HG03521 (cell line): Measurements from ENCODE around the gene FGD6.
"Not testable (repeated sequence)": the region's sequence is repeated elsewhere in the genome, so short reads cannot be mapped to it uniquely, and the experiment has no call there.

Source experiments
- ATAC-seq: cut with Tn5 transposase; IDR thresholded peaks from one replicate; pipeline ENCODE4 v1.9.1; 2021; ENCODE audit warnings: mild to moderate bottlenecking, moderate library complexity; ENCODE audit not compliant: unreplicated experiment

The FGD6 gene

DNA sequence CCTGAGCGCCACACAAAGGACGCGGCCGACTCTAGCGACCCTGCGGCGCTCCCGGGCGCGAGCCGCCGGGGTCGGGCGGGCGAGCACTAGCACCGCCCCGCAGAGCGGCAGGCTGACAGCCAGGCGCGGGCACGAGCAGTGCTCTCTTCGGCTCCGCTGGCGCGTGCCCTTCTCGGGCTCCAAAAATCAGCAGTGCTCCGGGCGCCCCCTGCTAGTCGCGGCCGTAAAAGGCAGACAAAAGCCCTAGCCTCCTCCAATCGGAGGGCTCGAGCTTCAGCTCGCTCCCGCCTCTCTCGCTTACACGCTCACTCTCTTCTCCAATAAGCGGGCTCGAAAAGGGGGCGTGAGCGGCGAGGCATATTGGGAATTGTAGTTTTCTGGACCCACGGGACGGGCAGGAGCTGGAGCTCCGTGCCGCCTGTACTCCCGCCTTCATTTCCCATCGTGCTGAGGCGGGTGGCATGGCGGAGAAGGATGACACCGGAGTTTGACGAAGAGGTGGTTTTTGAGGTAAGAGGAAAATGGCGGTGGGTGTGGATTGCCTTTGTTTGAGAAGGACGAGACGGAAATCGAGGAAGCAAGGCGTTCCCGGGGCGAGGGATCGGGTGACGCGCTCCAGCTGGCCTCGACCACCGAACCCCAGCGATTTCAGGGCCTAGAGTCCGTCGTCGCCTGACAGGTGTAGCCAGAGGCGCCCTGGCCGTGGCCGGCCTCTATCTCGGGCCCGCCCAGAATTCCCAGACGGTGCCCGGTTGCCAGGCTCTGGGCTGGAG lies at the start of gene FGD6, which contains the start of gene VEZT:
Gene FGD6 (minus strand): TSS at position 91 of the 773 bp plus-strand sequence. CDS start 227 bp downstream, outside the sequence.
Gene VEZT (plus strand): TSS at position 431 of the 773 bp plus-strand sequence. CDS start 44 bp downstream, at position 475.
- peak; percentile 94 for ATAC-seq

DNA sequence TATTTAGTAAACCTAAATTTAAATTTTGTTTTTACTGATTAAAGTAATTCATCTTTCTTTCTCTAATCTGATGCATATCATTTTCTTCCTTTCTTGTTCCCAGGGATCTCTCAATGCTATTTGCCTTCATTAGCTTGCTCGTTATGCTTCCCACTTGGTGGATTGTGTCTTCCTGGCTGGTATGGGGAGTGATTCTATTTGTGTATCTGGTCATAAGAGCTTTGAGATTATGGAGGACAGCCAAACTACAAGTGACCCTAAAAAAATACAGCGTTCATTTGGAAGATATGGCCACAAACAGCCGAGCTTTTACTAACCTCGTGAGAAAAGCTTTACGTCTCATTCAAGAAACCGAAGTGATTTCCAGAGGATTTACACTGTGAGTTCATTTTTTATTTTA lies 49.0 kb upstream of the FGD6 start:
- ATAC-seq = no peak

DNA sequence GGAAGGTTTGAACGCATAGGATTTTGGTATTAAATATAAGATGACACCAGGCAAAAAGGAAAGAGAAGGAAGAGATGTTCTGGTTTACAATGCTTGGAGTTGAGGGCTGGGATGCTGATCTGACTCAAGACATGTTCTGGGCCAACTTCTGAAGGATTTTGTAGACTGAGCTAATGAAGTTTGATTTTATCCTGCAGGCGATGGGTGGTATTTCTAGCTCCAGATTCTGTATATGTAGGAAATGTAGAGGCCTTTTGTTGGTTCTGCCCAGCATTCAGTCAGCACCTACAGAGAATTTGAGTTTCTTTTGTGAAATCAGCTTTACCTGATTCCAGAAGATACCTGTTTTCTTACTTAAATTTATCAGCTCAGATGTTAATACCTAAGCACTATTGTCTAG lies 48.5 kb upstream of the FGD6 start:
- no peak for ATAC-seq

DNA sequence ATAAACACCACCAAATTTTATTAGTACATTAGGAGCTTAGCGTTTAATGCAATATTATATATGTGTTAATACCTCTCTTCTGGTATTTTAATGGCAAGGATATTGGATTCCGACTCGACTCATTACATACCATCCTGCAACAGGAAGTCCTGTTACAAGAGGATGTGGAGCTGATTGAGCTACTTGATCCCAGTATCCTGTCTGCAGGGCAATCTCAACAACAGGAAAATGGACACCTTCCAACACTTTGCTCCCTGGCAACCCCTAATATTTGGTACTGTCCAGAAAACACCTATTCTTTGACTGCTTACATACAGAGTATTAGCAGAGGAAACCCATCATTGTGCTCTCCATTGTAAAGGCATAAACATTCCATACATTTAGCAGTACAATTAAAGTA lies 45.5 kb upstream of the FGD6 start:
- no peak for ATAC-seq

DNA sequence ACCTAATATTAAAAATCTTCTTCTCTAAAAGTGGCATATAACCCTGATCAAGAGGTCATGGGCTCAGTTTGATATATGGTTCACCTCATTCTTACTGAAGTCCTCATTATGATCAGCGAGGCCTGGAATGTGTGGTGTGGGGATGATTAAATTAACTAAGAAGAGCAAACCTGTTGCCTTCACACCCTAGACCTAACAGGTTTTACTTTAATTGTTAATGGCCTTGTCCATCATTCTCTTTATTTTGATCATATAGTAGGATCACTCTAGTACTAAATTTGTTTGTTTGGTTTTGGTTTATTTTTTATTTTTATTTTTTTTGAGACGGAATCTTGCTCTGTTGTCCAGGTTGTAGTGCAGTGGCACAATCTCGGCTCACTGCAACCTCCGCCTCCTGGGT lies 43.8 kb upstream of the FGD6 start:
- ATAC-seq = no peak

DNA sequence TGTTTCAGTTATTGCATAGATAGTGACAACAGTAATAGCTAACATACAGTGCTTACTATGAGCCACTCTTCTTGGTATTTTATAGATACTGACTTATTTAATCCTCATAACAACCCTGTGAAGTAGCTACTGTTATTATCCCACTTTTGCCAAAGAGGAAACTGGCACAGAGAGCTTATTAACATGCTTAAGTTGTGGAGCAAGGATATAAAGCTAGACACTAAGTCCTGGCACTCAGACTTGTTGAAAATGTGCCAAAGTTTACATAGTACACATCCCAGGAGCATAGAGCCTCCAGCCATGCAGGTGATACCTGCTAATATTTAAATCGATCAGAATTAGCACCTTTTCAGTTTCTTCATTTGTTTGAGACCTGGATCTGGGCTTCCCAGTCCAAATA lies 42.1 kb upstream of the FGD6 start:
- ATAC-seq = no peak

DNA sequence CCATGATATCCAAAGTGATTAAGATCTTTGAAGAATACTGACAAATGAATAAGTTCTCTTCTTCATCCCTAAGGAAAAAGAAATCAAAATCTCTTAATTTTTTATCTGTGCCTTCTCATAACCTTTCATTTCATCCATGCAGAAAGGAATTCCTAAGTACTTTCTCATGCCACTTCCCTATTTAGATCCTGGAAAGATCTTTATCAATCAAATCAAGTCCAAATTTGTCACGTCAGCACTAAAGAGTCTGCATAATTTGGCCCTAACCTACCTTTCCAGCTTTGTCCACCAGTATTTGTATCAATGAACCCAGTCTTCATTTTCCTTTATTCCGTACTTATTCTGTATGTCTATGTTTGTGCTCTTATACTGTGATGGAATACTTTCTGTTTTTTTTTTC lies 41.5 kb upstream of the FGD6 start:
- ATAC-seq = no peak

DNA sequence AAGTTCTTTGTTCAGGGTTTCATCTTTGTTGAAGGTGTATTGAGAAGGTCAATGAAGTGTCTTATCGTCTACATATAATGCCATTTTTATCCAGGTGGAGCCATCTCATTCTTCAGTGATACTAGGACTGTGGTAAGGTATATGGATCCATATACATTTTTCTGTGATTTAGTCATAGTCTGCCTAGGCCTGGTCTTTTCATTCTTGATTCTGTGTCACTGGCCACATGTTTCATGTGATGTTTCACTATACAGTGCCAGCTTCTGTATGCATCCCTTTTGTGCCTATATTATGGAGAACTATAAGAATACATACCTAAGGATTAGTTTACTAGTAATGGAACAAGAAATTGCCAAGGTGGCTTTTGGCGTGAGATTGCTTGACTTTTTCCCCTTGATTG lies 40.9 kb upstream of the FGD6 start:
- ATAC-seq = no peak

DNA sequence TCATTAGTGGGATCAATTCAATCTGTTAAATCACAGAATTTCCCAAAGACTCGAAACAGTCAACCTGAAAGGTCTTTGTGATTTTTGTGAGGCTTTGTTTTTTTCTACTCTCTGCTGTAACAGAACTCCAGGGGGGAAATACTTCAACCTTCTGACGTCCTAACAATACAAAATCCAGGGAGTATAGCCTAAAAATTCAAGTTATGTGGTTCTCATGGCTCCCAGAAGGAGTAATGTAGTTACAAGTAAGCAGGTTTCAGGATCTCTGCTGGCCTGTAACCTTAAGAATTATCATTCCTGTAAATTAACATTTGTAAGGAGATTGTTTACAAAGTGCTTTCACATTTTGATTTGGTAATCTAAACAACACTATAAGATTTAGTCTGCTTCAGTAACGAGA lies 40.3 kb upstream of the FGD6 start:
- no peak for ATAC-seq

DNA sequence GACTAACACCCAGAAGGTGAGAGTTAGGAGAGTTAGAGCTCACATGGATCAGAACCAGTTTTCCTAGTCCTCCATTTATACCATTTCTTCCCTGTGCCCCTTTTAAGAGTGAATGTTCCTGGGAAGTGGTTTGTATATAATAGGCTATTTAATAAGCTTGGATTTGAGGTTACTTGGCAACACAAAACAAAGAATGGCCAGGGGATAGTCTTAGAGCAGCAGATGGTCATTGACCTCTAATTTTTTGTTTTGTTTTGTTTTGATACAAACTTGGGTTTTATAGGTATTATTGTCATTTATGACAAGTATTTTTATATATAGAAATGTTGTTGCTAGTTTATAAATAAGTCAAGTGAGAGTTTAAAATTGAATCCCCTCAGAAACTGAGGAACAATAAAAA lies 36.1 kb upstream of the FGD6 start:
- ATAC-seq = no peak

DNA sequence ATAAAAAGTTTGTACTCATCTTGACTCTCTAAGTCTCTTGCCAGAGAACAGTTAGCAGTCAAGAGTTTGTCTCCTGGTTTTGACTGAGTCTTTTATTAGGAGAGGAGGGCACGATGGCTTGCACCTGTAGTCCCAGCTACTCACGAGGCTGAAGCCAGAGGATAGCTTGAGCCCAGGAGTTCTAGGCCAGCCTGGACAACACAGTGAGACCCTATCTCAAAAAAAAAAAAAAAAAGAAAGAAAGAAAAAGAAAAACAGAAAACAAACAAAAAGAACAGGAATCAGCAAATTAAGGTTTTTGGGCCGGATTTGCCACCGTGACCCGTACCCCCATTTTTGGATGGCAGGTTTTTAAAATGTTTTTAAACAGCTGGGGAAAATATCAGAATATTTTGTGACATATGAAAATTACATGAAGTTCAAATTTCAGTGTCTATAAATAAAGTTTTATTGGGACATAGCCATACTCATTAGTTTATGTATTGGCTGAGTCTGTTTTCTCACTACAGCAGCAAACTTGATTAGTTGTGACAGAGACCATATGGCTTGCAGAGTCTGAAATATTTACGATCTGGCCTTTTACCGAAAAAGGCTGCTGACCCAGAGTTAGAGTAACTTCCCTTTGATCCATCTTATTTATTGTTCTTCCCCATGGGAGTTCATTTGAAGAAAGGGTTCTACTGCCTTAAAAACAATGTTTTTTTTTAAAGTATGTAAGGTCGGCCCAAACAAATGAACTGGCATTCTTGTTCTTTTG lies 31.5 kb upstream of the FGD6 start:
- no peak for ATAC-seq

DNA sequence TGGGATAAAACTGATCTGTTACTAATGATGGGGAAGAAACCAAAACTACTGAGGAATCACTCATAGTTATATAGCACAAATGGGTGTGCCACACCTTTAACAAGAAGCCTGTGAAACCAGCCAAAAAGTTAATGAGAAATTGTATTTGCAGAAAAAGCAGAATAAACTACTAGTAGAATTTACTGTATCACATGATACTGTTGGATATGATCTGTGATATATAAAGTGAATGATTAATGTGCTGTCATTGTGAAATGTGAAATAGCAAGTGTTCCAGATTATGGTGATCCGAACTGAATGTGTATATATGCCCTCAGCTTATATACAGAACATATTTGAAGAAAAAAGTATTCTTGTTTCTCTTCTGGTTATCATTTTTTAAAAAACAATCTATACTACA lies 30.8 kb upstream of the FGD6 start:
- no peak for ATAC-seq

DNA sequence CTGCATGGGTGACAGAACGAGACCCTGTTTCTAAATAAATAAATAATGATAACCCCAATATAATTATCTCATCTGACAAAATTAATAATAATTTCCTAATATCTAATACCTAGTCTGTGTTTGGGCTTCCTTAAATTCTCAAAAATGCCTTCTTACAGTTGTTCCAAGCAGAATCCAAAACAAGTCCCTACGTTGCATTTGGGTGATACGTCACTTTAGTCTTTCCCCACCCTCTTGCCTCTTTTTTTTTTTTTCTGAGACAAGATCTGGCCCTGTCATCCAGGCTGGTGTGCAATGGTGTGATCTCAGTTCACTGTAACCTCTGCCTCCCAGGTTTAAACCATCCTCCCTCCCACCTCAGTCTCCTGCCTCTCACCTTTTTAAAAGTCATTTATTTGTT lies 27.1 kb upstream of the FGD6 start:
- no peak for ATAC-seq

DNA sequence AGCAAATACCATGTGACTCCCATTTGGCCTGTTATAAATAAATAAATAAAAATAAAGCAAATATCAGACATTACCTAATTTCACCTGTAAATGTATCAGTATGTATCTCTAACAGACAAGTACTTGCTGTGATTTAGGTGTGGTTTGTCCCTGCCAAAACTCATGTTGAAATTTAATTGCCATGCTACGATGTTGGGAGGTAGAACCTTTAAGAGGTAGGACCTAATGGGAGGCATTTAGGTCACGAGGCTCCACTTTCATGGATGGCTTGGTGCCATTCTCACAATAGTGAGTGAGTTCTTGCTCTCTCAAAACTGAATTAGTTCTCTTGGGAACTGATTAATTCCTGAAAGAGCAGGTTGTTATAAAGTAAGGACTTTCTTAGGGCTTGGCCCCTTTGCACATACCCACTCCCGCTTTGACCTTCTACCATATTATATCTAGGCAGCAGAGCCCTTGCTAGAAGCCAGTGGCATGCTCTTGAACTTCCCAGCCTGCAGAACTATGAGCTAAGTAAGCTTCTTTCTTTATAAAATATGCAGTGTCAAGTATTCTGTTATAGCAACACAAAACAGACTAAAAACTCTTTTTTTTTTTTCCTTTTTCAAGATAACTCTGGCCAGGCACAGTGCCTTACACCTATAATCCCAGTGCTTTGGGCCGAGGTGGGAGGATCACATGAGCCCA lies 26.4 kb upstream of the FGD6 start:
- no peak for ATAC-seq

DNA sequence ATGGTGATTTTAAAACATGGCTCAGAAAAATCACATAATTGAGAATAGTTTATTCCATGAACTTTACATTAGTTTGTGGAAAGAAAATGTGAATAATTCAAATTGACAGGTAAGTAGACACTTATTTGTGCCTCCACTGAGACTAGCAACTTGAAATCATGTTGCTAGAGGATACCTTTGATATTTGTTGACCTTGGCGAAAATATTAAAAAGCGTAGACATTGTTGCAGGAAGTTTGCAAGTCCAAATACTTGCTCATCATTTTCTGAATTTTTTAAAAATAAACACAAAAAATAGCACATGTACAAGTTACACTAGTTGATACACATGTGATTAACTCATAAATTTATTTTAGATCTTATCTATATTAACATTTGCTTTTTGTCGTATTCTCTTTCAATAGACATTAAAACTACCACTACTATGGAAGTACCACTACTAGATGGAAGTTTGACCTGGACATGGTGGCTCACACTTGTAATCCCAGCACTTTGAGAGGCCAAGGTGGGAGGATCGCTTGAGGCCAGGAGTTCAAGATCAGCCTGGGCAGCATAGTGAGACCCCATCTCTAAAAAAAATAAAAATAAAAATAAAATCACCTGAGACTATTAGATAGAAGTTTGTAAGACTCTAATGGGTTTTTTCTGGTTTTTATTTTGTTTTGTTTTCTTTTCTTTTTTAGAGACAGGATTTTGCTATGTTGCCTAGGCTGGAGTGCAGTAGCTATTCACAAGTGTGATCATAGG lies 24.7 kb upstream of the FGD6 start:
- no peak for ATAC-seq

DNA sequence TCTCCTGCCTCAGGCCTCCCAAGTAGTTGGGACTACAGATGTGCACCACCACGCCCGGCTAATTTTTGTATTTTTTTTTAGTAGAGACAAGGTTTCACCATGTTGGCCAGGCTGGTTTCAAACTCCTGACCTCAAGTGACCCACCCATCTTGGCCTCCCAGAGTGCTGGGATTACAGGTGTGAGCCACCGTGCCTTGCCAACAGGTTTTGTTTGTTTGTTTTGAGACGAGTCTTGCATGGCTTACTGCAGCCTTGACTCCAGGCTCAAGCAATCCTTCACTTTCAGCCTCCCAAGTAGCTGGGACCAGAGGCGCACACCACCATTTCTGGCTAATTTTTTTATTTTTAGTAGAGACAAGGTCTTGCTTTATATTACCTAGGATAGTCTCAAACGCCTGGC lies 23.9 kb upstream of the FGD6 start:
- ATAC-seq = not testable (repeated sequence)

DNA sequence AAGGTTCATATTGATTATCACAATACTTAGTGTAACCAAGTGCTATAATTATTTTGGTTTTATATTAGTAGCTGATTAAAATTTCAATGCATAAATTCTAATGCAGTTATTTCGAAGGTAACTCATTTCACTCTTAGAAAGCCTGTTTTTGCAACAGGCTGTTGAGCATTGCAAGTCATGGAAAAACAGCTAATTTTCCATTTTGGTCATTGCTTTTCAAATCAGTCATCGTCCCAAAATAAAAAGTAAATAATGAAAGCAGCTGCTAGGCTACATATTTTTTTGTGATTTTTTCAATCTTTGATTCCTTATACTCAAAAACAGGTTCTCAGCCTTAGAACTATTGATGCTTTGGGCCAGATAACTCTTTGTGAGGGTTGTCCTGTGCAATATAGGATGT lies 23.3 kb upstream of the FGD6 start:
- ATAC-seq = no peak

DNA sequence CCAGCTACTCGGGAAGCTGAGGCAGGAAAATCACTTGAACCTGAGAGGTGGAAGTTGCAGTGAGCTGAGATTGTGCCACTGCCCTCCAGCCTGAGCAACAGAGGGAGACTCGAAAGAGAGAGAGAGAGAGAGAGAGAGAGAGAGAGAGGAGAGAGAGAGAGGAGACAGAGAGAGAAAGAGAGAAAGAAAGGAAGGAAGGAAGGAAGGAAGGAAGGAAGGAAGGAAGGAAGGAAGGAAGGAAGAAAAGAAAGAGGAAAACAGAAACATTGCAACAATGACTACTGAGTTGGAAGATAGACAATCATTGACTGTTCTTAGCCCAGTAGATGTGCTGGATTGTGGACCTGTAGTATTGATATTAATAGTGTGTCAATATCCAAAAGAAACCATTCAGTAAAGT lies 22.6 kb upstream of the FGD6 start:
- not testable (repeated sequence) for ATAC-seq

DNA sequence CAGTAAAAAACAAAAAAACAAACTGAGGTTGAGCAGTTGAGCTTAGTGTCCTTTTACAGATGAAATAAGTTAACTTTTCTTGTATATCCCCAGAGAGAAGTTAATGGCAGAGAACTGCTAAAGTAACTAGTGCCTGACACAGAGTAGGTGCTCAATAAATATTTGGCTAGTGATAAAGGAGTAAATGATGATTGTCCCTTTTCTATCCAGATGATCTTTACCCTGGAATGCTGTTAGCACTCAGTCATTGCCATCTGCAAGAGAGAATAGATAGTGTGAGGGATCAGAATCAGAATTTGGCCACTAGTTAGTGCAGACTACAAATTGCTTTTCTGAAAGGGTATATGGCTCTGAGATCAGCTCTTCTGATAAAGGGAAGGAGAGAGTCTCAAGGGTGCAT lies 21.9 kb upstream of the FGD6 start:
- ATAC-seq = no peak

DNA sequence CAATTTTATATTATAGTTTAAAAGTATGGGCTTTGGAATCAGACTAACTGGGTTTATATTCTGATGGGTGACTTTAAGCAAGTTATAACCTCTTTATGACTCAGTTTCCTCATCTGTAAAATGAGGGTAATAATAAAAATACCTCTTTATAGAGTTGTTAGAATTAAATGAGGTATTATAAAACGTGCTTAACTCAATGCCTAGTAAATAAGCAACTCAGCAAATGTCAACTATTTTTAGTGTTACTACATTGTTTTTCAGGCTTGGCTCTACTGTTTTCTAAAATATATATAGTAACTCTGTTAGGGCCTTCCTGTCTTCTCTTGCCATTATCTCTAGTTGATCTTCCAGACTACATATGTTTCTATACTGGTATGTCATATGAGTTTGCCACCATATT lies 20.9 kb upstream of the FGD6 start:
- no peak for ATAC-seq

DNA sequence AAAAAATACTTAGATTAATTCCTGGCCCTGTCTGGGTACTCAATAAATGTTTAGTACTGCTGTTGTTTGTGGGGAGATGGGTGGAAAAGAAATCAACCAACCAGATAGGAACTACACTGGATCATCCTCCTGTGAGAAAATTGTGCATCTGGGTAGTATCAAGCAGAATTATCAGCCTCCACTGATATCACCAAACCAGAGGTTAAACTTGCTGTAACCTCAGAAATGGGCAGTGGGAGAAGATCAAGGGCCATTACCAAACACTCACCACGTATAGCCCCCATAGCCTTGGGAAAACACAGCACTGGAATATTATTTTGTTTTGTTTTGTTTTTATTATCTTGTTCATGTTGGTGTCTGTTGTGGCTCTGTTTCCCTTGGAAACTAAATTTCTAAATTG lies 20.0 kb upstream of the FGD6 start:
- no peak for ATAC-seq
